ENCODE data around the gene PTPRN2.

The PTPRN2 gene

GRCh38 chr7:158248816-158249215 lies 338.8 kb downstream of the PTPRN2 start:
- DNase-seq (ENCODE audit: insufficient read length, low spot score): no peak
- FAIRE-seq: no peak
- TF ChIP-seq POLR2A (IDR thresholded peaks at IDR 0.05; ENCODE audit: low read depth, low read length): no peak

- DNase-seq (ENCODE audit: insufficient read length, low spot score) (no peak), FAIRE-seq (no peak)
- TF ChIP-seq POLR2A (IDR thresholded peaks at IDR 0.05; ENCODE audit: low read depth, low read length): no peak
Measured at GRCh38 chr7:158247758-158248487, 339.7 kb downstream of the PTPRN2 start.

DNA sequence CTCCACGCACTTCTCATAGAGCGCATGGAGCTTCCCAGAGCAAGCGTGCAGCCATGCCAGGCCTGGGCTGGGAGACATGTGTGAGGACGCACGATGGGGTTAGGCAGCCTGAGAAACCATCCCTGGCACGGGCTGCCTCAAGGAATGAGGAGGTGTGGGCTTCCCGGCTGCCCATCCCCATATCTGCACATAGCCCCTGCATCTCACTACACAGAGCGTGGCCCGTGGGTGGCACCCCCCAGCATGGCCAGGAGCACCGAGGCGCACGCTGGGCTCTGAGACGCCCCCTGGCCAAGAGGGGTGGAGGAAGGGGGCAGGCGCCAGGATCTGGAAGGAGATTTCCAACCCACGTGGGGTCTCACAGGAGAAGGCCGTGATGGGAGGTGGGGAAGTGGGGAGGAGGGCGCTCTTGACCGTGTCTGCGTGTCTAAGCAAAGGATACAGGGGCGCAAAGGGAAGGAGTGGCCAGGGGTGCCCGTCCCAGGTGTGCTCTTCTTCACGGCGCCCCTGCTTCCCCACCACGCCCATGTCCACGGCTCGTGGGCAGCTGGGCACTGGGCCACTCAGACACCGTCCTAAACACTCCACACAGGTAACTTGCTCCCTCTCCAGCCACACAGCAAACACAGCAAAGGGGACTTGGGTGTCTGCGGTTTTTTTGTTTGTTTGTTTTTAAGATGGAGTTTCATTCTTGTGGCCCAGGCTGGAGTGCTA lies 340.5 kb downstream of the PTPRN2 start:
- DNase-seq (ENCODE audit: insufficient read length, low spot score) (no peak), FAIRE-seq (no peak)
- no peak for TF ChIP-seq POLR2A (IDR thresholded peaks at IDR 0.05; ENCODE audit: low read depth, low read length)

GRCh38 chr7:158246272-158246959 lies 341.2 kb downstream of the PTPRN2 start:
- DNase-seq (ENCODE audit: insufficient read length, low spot score) (no peak), FAIRE-seq (no peak)
- no peak for TF ChIP-seq POLR2A (IDR thresholded peaks at IDR 0.05; ENCODE audit: low read depth, low read length)

DNA sequence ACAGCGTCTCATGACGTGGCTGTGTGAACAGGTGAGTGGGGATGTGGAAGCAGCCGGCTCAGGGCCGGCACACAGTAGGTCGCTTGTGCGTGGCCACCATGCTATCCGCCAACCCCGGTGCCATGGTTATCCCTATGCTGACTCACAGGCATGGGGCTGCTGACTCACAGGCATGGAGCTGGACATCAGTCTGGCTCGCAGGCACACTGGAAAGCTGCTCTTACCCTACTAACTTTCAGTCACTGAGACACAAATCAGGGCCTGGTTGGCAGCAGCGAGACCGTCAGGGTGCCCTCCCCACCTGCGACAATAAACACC lies 341.9 kb downstream of the PTPRN2 start:
- no peak for DNase-seq (ENCODE audit: insufficient read length, low spot score)
- no peak for TF ChIP-seq POLR2A (IDR thresholded peaks at IDR 0.05; ENCODE audit: low read depth, low read length)
- FAIRE-seq: no peak

- no peak for TF ChIP-seq POLR2A (IDR thresholded peaks at IDR 0.05; ENCODE audit: low read depth, low read length)
- FAIRE-seq (no peak), DNase-seq (ENCODE audit: insufficient read length, low spot score) (no peak)
Measured at GRCh38 chr7:158244873-158245723, 342.5 kb downstream of the PTPRN2 start.

DNA sequence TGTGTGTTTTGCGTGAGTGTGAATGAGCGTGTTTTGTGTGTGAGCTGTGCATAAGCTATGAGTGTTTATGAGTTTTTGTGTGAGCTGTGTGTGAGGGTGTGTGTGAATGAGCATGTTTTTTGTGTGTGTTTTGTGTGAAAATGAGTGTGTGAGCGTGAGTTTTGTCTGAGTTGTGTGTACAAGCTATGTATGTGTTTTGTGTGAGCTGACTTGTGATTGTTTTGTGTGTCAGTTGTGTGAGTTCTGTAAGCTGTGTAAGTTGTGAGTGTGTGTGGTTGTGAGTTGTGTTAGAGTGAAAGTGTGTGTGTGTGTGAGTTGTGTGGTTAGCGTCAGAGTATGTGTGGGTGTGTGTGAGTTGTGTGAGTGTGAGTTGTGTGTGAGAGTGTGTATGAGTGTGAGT lies 343.2 kb downstream of the PTPRN2 start:
- DNase-seq (ENCODE audit: insufficient read length, low spot score) (no peak), FAIRE-seq (no peak)
- TF ChIP-seq POLR2A (IDR thresholded peaks at IDR 0.05; ENCODE audit: low read depth, low read length): no peak

- DNase-seq (ENCODE audit: insufficient read length, low spot score) (no peak), FAIRE-seq (no peak)
- no peak for TF ChIP-seq POLR2A (IDR thresholded peaks at IDR 0.05; ENCODE audit: low read depth, low read length)
Measured at GRCh38 chr7:158241919-158242318, 345.7 kb downstream of the PTPRN2 start.

- FAIRE-seq: no peak
- no peak for DNase-seq (ENCODE audit: insufficient read length, low spot score)
- TF ChIP-seq POLR2A (IDR thresholded peaks at IDR 0.05; ENCODE audit: low read depth, low read length): no peak
Measured at GRCh38 chr7:158240801-158241200, 346.8 kb downstream of the PTPRN2 start.

DNA sequence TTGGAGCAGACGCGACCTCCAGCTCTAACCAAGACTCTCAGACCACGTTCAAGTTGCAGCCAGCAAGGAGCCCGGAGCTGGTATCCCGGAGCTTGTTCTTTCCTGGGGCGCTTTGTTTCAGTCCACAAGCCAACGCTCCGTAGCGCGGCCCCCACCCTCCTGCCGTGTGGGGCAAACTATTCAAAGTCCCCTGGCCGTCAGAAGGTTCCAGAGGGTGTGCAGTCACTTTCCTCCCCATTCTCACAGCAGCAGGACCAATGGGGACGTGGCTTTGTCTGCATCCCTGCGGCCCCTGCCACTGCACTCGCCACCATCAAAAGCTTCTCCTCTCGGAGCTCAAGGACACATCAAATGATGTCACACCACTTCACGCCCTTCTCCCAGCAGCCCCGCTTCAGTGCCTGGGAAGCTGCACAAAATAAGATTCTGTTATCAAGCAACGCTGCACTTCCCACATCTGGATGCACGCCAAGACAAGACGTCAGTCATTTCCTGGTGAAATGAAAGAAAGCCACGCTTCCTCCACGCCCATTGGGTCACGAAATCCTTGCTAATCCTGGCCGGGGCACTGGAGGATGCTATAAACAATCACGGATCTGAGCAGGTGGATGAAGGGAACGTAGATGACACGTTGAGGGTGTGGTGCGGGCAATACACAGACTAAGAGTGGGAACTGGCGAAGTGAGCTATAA lies 348.2 kb downstream of the PTPRN2 start:
- TF ChIP-seq POLR2A (IDR thresholded peaks at IDR 0.05; ENCODE audit: low read depth, low read length): no peak
- FAIRE-seq (no peak), DNase-seq (ENCODE audit: insufficient read length, low spot score) (no peak)

DNA sequence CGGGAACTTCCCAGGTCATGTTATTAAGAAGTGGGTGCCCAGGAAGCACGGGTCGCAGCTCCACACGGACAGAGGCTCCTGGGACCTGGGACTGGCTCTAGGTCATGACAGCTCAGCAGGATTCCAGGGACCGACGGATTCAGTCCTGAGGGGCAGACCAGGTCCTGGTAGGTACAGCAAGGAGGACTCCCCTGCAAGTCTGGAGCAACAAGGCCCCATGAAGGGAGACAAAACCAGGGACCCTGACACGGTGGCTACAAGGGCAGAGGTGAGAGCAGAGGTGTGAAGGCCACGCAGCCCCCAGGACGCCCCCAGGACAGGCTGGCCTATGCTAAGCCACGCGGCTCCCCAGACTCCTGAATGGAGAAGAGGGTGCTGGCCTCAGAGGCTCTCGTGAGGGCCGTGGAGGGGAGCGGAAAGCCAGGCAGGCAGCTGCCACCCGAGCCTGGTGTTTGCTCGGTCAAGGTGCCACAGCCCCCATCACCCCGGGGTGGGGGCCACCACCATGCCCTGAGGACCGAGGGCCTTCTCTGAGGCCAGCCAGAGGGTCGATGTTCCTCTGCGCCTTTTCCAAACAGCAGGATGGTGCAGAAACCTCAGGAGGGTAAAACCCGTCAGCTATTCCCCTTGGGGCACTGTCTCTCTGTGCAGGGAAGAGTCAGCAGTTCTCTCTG lies 348.9 kb downstream of the PTPRN2 start:
- no peak for FAIRE-seq
- no peak for DNase-seq (ENCODE audit: insufficient read length, low spot score)
- TF ChIP-seq POLR2A (IDR thresholded peaks at IDR 0.05; ENCODE audit: low read depth, low read length): no peak

GRCh38 chr7:158237672-158238335 lies 349.8 kb downstream of the PTPRN2 start:
- TF ChIP-seq POLR2A (IDR thresholded peaks at IDR 0.05; ENCODE audit: low read depth, low read length): no peak
- no peak for DNase-seq (ENCODE audit: insufficient read length, low spot score)
- FAIRE-seq: no peak
